Endothelial cell of umbilical vein (primary cell): Measurements from ENCODE around the gene DPH1. TPM values are rescaled to one million over a fixed set of nuclear protein-coding genes. Genes with fewer than 3 reads are reported as not detected.

Experiments used
- BruUV-seq: library from RNA; stranded (reverse); fragments of 400-500 nt; replicated peaks from 2 replicates; lab custom pipeline; 2021; lab: Mats Ljungman, UMichigan
- CTCF ChIA-PET: fragments of 300-600, 350-600 bp; sonication (Branson Sonifier 250); formaldehyde crosslinking; loops from one replicate; lab custom pipeline; 2021; ENCODE audit warnings: antibody characterized with exemption, inconsistent platforms; lab: Charles Lee
- POLR2A ChIA-PET: fragments of 300-600, 350-600 bp; sonication (Branson Sonifier 250); formaldehyde crosslinking; loops from one replicate; lab custom pipeline; 2021; ENCODE audit warnings: antibody characterized with exemption, inconsistent platforms; lab: Charles Lee
- DNase-seq: peaks from one replicate; pipeline ENCODE4 v3.0.0-alpha.2; 2011; ENCODE audit warnings: low read depth, low spot score
- FAIRE-seq: peaks from 2 replicates; lab custom pipeline; 2011; peaks lifted over from hg19 to GRCh38; lab: Jason Lieb, UNC
- H2AFZ ChIP-seq: 2 replicates; pipeline ENCODE4 v1.6.0; 2012; ENCODE audit warnings: low read depth, low read length, control low read depth, inconsistent platforms
- H3K27ac ChIP-seq: 2 replicates; pipeline ENCODE4 v1.5.1; 2011; ENCODE audit warnings: low read depth, mild to moderate bottlenecking, control low read depth, low read length, moderate library complexity; ENCODE audit not compliant: insufficient read depth
- H3K27me3 ChIP-seq, 2 experiments: 2 replicates each; pipeline versions ENCODE4 v1.6.0 to v1.6.1; 2011; ENCODE audit warnings: low read length in 2 of 2, mixed read lengths in 1 of 2; ENCODE audit not compliant: control insufficient read depth in 2 of 2, insufficient read depth in 2 of 2
- H3K36me3 ChIP-seq, 2 experiments: 2 replicates in 1 of 2; 3 replicates in 1 of 2; pipeline ENCODE4 v1.5.1; 2011; ENCODE audit warnings: low read length in 2 of 2, mild to moderate bottlenecking in 1 of 2, moderate library complexity in 1 of 2; ENCODE audit not compliant: control insufficient read depth in 2 of 2, insufficient read depth in 2 of 2; ENCODE audit errors: extremely low read depth in 1 of 2
- H3K4me1 ChIP-seq: 3 replicates; pipeline ENCODE4 v1.5.1; 2011; ENCODE audit warnings: mild to moderate bottlenecking, low read length; ENCODE audit not compliant: control insufficient read depth, insufficient read depth; ENCODE audit errors: extremely low read depth
- H3K4me2 ChIP-seq: 2 replicates; pipeline ENCODE4 v1.6.1; 2011; ENCODE audit warnings: low read length, control low read depth, mixed read lengths; ENCODE audit not compliant: insufficient read depth
- H3K4me3 ChIP-seq, 3 experiments: fragments of 200-600 bp in 1 of 3; sonication (generic), shearing (Covaris generic) in 1 of 3; replicated peaks in 1 of 3; 2 replicates each; pipeline ENCODE4 v1.5.1; 2011 to 2016; ENCODE audit warnings: control low read depth in 3 of 3, low read length in 3 of 3, mild to moderate bottlenecking in 2 of 3, inconsistent platforms in 1 of 3, low read depth in 1 of 3, moderate library complexity in 1 of 3; ENCODE audit not compliant: insufficient read depth in 1 of 3
- H3K79me2 ChIP-seq: 2 replicates; pipeline ENCODE4 v1.6.0; 2012; ENCODE audit warnings: low read length, inconsistent platforms; ENCODE audit not compliant: control insufficient read depth, insufficient read depth
- H3K9ac ChIP-seq: replicated peaks from 2 replicates; pipeline ENCODE3; 2011; ENCODE audit warnings: low read length, control low read depth; ENCODE audit not compliant: insufficient read depth; ENCODE audit errors: extremely low read depth
- H3K9me1 ChIP-seq: replicated peaks from 3 replicates; pipeline ENCODE4 v1.6.0; 2011; ENCODE audit warnings: mild to moderate bottlenecking, low read length; ENCODE audit not compliant: control insufficient read depth, insufficient read depth; ENCODE audit errors: extremely low read depth
- H3K9me3 ChIP-seq: replicated peaks from 2 replicates; pipeline ENCODE4 v1.5.1; 2012; ENCODE audit warnings: low read length, inconsistent platforms; ENCODE audit not compliant: control insufficient read depth, insufficient read depth
- H4K20me1 ChIP-seq: replicated peaks from 2 replicates; pipeline ENCODE3; 2011; ENCODE audit warnings: mild to moderate bottlenecking, low read length; ENCODE audit not compliant: control insufficient read depth, insufficient read depth; ENCODE audit errors: extremely low read depth
- CTCF ChIP-seq, 2 donors: IDR thresholded peaks; 1 replicate in 1 of 2; 2 replicates in 1 of 2; pipeline ENCODE4 v1.5.1; 2011; ENCODE audit warnings: low read length in 2 of 2, mild to moderate bottlenecking in 2 of 2, moderate library complexity in 2 of 2, control low read depth in 1 of 2, inconsistent platforms in 1 of 2, low read depth in 1 of 2; ENCODE audit not compliant: insufficient read depth in 1 of 2; ENCODE audit errors: extremely low read depth in 1 of 2
- EZH2 ChIP-seq: IDR thresholded peaks from 2 replicates; pipeline ENCODE4 v1.6.1; 2012; ENCODE audit warnings: borderline replicate concordance, low read depth, mild to moderate bottlenecking, moderate library complexity, low read length, inconsistent platforms; ENCODE audit not compliant: severe bottlenecking
- FOS ChIP-seq: IDR thresholded peaks from 2 replicates; pipeline ENCODE4 v1.6.1; 2011; ENCODE audit warnings: mild to moderate bottlenecking, low read length, moderate library complexity, borderline replicate concordance; ENCODE audit not compliant: insufficient read depth
- GATA2 ChIP-seq: IDR thresholded peaks from 2 replicates; pipeline ENCODE4 v1.7.0; 2011; ENCODE audit warnings: low read depth, mild to moderate bottlenecking, moderate library complexity, mixed read lengths, low read length; ENCODE audit not compliant: insufficient read length, insufficient read depth
- JUN ChIP-seq: IDR thresholded peaks from 2 replicates; pipeline ENCODE4 v1.6.1; 2011; ENCODE audit warnings: borderline replicate concordance, low read depth; ENCODE audit not compliant: insufficient read length, insufficient read depth
- MAX ChIP-seq: IDR thresholded peaks from 2 replicates; pipeline ENCODE4 v1.6.1; 2011; ENCODE audit not compliant: insufficient read depth, insufficient read length
- MYC ChIP-seq: IDR thresholded peaks from one replicate; pipeline ENCODE4 v1.6.1; 2011; ENCODE audit warnings: mild to moderate bottlenecking, low read depth, low read length
- POLR2A ChIP-seq: IDR thresholded peaks from 2 replicates; pipeline ENCODE4 v1.6.1; 2012; ENCODE audit warnings: low read depth, mild to moderate bottlenecking, control low read depth, low read length
- POLR2AphosphoS5 ChIP-seq: IDR thresholded peaks from 2 replicates; pipeline ENCODE4 v1.6.1; 2012; ENCODE audit warnings: low read depth, mild to moderate bottlenecking, control low read depth, low read length, moderate library complexity; ENCODE audit not compliant: insufficient read depth
- dilution Hi-C: fragments of 300-500 bp; cut with MboI; formaldehyde crosslinking; loops from one replicate; pipeline ENCODE4 v1.15.0; 2019; ENCODE audit warnings: low sequenced_read_pairs; ENCODE audit not compliant: extremely low pct_ligation_motif_present
- intact Hi-C: fragments of 100-400 bp; cut with micrococcal nuclease; formaldehyde crosslinking; loops from one replicate; pipeline ENCODE4 v1.10.0; 2022
- polyA plus RNA-seq, 4 experiments: library from polyadenylated mRNA; depleted of rRNA in 3 of 4; stranded (reverse) in 3 of 4; unstranded in 1 of 4; fragments of >200 nt; gene quantifications; 2 replicates each; pipeline versions ENCODE4 v1.2.1 to v1.2.3, GENCODE V29; 2011 to 2012; ENCODE audit warnings: missing spikeins in 1 of 4
- total RNA-seq: library from RNA; stranded (reverse); gene quantifications from 2 replicates; pipeline ENCODE4 v1.2.3, GENCODE V29; 2021

The DPH1 gene
- total and polyA plus RNA-seq, 2 donors (not counting 3 experiments of a cell fraction or from before 2014, with no cell fraction given): 37.8 to 45.6 TPM

- no peaks in the 10 kb centered on the region for H3K9me1 ChIP-seq
- H3K4me2 ChIP-seq: no peak overlapping the region
- BruUV-seq: no TSS peak
- no peak overlapping the region for H2AFZ ChIP-seq
- FAIRE-seq (no peak), DNase-seq (no peak)
- no peaks in the 10 kb centered on the region for H3K9me3 ChIP-seq
- H3K9ac ChIP-seq: no peak overlapping the region
- H3K27me3 ChIP-seq: no peaks in the 10 kb centered on the region
- intact Hi-C loops: no loop called here
- H3K79me2 ChIP-seq: no peaks in the 10 kb centered on the region
- H3K27ac ChIP-seq: no peak overlapping the region
- ChIA-PET POLR2A (no interaction called here), CTCF (interaction anchor here (1.8 kb wide), 1 partner anchor 22 kb away, joined by 6 read pairs; the partner anchor contains the start of gene RTN4RL1)
- H3K4me3 ChIP-seq: no peak overlapping the region
- no peak for TF ChIP-seq MAX
- TF ChIP-seq POLR2A: no peak
- no peak for TF ChIP-seq JUN
- TF ChIP-seq POLR2AphosphoS5: no peak
- no peak for TF ChIP-seq FOS
- no peak for TF ChIP-seq EZH2
- TF ChIP-seq CTCF (IDR thresholded peaks at IDR 0.05; ENCODE audit: extremely low read depth in 1 of 2, insufficient read depth in 1 of 2, low read depth in 1 of 2, low read length in 2 of 2): no peak
- TF ChIP-seq MYC: no peak
- TF ChIP-seq GATA2: no peak
- dilution Hi-C loops: no loop called here
- H4K20me1 ChIP-seq: no peaks in the 10 kb centered on the region
- H3K36me3 ChIP-seq: no peaks in the 10 kb centered on the region
- peaks cover 4% of the 10 kb centered on the region for H3K4me1 ChIP-seq
Observed at GRCh38 chr17:2003525-2003924, 26.4 kb upstream of the DPH1 start.
